22Rv1 (cell line): ENCODE measurements around the gene PWWP2A.

ENCODE experiments used
- CTCF ChIP-seq: fragments of 450-650 bp; IDR thresholded peaks from 2 replicates; pipeline ENCODE4 v1.5.1; 2017; ENCODE audit warnings: mild to moderate bottlenecking
- ZFX ChIP-seq: fragments of 450-650 bp; IDR thresholded peaks from 2 replicates; pipeline ENCODE4 v1.6.1; 2017; ENCODE audit warnings: antibody characterized with exemption, borderline replicate concordance

GRCh38 chr5:160092514-160092913, 26.7 kb downstream of the PWWP2A start:
- TF ChIP-seq CTCF (no peak), ZFX (no peak)
